Skeletal muscle tissue (tissue), 4 donors: ENCODE data around the gene PRKAB1. TPM values are rescaled to one million over a fixed set of nuclear protein-coding genes. Genes with fewer than 3 reads are reported as not detected.

Source experiments
- H3K27ac ChIP-seq: one replicate; pipeline ENCODE4 v1.7.0; 2013; ENCODE audit warnings: mild to moderate bottlenecking, low read depth, low read length, inconsistent platforms
- H3K27me3 ChIP-seq, 3 donors: one replicate each; pipeline ENCODE4 v1.7.0; 2013; ENCODE audit warnings: low read length in 3 of 3; ENCODE audit not compliant: control insufficient read depth in 3 of 3, insufficient read depth in 3 of 3
- H3K36me3 ChIP-seq, 3 donors: one replicate each; pipeline ENCODE4 v1.7.0; 2013; ENCODE audit warnings: low read length in 3 of 3; ENCODE audit not compliant: control insufficient read depth in 3 of 3, insufficient read depth in 3 of 3
- H3K4me1 ChIP-seq, 3 donors: one replicate each; pipeline ENCODE4 v1.7.0; 2013; ENCODE audit warnings: low read length in 3 of 3, mild to moderate bottlenecking in 3 of 3; ENCODE audit not compliant: control insufficient read depth in 3 of 3, insufficient read depth in 3 of 3
- H3K4me3 ChIP-seq, 3 donors: one replicate each; pipeline ENCODE4 v1.7.0; 2013; ENCODE audit warnings: low read length in 3 of 3
- H3K9ac ChIP-seq, 3 donors: one replicate each; pipeline ENCODE4 v1.7.0; 2013; ENCODE audit warnings: low read length in 3 of 3, mild to moderate bottlenecking in 3 of 3, moderate library complexity in 2 of 3, low read depth in 1 of 3
- H3K9me3 ChIP-seq, 3 donors: one replicate each; pipeline ENCODE4 v1.7.0; 2013; ENCODE audit warnings: low read length in 3 of 3; ENCODE audit not compliant: control insufficient read depth in 3 of 3
- total RNA-seq: library from RNA; depleted of rRNA; stranded (reverse); fragments of >200 nt; gene quantifications from one replicate; pipeline ENCODE4 v1.2.3, GENCODE V29; 2014
- donor health status: Osteomylitis.

PRKAB1 gene
- total RNA-seq, 1 donor from 2014 or later = 12.5 TPM

DNA sequence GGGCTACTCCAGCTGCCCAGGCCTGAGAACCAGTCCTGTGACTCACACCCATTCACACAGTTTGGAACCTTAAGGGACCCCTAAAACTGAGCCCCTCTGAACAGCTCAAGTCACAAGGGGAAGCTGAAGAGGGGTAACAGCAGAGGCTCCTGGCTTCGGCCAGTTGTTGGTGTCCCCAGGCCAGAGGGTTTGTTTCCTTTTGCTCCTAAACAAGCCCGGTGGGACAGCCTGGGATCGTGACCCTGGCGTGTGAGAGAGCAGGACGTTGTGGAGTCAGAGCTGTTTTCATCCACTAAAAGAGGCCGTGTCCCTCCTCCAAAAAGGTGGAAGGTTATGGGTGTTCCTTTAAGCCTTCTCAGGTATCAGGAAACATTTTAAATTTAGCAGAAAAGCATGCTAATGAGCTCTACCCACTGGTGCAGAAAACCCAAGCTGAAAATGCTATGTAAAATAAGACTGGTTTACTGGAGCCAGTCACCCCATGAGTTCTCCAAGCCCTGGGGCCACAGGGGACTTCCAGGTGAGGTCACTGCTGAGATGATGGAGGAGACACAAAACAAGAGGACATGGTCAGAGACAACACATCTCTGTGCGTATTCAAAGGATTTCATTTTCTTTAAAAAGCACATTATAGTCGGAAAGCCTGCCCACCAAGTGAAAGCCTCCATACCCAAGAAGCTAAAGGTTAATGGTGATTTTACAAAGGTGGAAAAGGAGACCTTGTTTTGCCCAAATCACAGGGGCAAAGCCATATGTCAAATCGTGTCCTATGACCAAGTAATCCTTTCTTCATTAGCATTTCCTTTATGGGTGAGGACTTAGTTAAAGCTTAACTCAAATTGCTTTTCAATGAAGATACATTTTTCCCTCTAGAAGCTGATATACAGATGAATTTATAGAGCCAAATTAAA, 14.1 kb downstream of the PRKAB1 start:
- Histone ChIP-seq H3K4me1 (peaks cover 8 to 28% (median 25%) of the 10 kb centered on the region in 3 donors), H3K9ac (no peak overlapping the region)

DNA sequence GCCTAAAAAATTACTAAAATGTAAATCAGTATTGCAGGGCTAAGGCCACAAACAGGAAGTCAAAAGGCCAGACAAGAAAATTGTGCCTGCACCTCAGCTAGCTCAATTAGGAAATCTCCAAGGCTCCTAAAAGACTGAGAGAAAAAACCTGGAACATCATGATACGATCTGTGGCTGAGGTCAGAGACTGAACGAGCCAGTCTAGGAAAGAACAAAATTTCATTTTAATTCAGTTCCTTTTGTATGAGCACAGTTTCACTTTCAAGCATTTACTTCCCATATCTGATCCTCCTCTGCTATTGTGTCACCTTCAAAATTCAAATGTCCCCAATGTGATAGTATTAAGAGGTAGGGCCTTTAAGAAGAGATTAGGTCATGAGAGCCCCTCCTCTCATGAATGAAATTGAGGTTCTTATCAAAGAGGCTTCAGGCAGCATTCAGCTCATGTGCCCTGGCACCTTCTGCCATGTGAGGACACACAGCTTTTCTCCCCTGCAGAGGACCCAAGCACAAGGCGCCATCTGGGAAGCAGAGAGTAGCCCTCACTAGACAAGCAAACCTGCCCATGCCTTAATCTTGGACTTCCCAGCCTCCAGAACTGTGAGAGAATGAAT, 14.8 kb downstream of the PRKAB1 start:
- Histone ChIP-seq H3K9ac (no peak overlapping the region), H3K27ac (peak overlapping the region; percentile 41), H3K36me3 (peaks cover 36 to 44% (median 38%) of the 10 kb centered on the region in 3 donors), H3K27me3 (no peaks in the 10 kb centered on the region), H3K9me3 (no peaks in the 10 kb centered on the region), H3K4me3 (no peak overlapping the region), H3K4me1 (peaks cover 8 to 25% (median 22%) of the 10 kb centered on the region in 3 donors)

More for the DNA sequence above, 14.1 kb downstream of the PRKAB1 start:
- no peaks in the 10 kb centered on the region for H3K9me3 ChIP-seq
- H3K36me3 ChIP-seq = peaks cover 43 to 50% (median 45%) of the 10 kb centered on the region in 3 donors
- no peak overlapping the region for H3K4me3 ChIP-seq
- no peak overlapping the region for H3K27ac ChIP-seq
- H3K27me3 ChIP-seq = no peaks in the 10 kb centered on the region

GRCh38 chr12:119683413-119683812, 15.5 kb downstream of the PRKAB1 start:
- H3K4me1 ChIP-seq = peaks cover 8 to 28% (median 22%) of the 10 kb centered on the region in 3 donors

DNA sequence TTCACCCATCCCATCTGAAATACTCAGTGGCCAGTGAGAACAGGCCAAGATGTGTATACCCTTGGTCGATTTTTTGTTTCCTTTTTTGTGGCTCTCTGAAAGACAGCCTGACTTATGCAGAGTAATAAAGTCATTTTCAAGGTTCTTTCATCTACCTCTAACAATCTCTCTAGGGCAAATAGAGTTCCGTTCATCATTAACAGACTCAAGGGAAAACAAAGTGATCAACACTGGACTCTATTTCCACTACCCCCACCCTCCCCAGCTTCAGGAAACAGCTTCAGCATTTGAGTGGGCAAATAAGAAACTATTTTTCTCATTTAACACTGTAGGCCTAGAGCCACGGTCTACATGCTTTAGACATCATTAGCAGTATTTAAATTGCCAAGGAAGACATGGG, 15.9 kb downstream of the PRKAB1 start:
- Histone ChIP-seq H3K9me3 (no peaks in the 10 kb centered on the region), H3K9ac (no peak overlapping the region), H3K4me3 (no peak overlapping the region), H3K27me3 (no peaks in the 10 kb centered on the region), H3K4me1 (peaks cover 8 to 28% (median 22%) of the 10 kb centered on the region in 3 donors), H3K27ac (peak overlapping the region; percentile 41), H3K36me3 (peaks cover 26 to 34% (median 29%) of the 10 kb centered on the region in 3 donors)

More at GRCh38 chr12:119683413-119683812, 15.5 kb downstream of the PRKAB1 start:
- Histone ChIP-seq H3K9me3 (no peaks in the 10 kb centered on the region), H3K27me3 (no peaks in the 10 kb centered on the region), H3K4me3 (no peak overlapping the region), H3K36me3 (peaks cover 30 to 38% (median 33%) of the 10 kb centered on the region in 3 donors), H3K9ac (no peak overlapping the region), H3K27ac (peak overlapping the region; percentile 41)

- Histone ChIP-seq H3K27ac (peak overlapping the region; percentile 9), H3K9ac (no peak overlapping the region)
Measured at GRCh38 chr12:119684711-119685369, 16.9 kb downstream of the PRKAB1 start.

DNA sequence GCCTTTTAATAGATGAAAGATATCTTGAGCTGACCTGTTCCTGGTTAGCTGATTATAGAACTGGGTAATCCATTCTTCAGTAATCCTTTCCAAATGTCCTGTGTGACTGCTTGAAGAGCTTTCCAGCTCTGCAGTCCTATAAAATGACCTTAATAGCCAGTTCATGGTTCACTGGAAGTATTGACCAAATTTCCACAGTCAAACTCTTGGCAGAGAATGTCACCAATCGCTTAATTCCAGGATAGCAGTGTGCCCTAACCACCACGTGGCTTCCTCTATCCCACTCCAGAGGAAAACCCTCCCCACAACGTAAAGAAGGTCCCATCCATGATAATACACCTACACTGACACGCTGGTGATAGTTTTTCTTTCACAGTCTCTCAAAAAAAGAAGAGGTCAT, 17.4 kb downstream of the PRKAB1 start:
- Histone ChIP-seq H3K4me3 (no peak overlapping the region), H3K4me1 (peaks cover 8 to 22% (median 22%) of the 10 kb centered on the region in 3 donors), H3K9me3 (no peaks in the 10 kb centered on the region), H3K9ac (no peak overlapping the region), H3K27me3 (no peaks in the 10 kb centered on the region), H3K27ac (no peak overlapping the region), H3K36me3 (peaks cover 10 to 19% (median 14%) of the 10 kb centered on the region in 3 donors)

More at GRCh38 chr12:119684711-119685369, 16.9 kb downstream of the PRKAB1 start:
- Histone ChIP-seq H3K27me3 (no peaks in the 10 kb centered on the region), H3K9me3 (no peaks in the 10 kb centered on the region), H3K36me3 (peaks cover 16 to 24% (median 19%) of the 10 kb centered on the region in 3 donors), H3K4me3 (no peak overlapping the region), H3K4me1 (peaks cover 8 to 24% (median 22%) of the 10 kb centered on the region in 3 donors)

DNA sequence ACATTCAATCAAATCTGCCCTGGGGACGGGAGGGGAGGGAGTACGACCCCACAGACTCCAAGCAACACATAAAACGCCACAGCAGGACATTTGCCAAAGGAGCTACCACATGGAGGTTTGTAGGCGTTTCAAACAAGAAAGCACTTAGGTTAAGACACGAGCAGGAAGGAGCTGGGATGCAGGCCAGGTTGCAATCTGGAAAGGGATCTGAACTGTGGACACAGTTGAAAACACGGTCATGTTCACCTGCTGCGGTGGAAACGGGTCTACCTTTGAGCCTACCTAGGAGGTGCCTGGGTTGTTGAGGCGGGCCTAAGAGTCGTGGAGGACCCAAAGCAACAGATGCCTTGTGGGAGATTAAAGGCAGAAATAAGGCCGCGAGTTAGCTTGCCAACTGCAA, 18.4 kb downstream of the PRKAB1 start:
- no peak overlapping the region for H3K9ac ChIP-seq
- H3K27me3 ChIP-seq = no peaks in the 10 kb centered on the region
- H3K9me3 ChIP-seq = no peaks in the 10 kb centered on the region
- peaks cover 8 to 22% (median 22%) of the 10 kb centered on the region in 3 donors for H3K4me1 ChIP-seq
- peaks cover under 1 to 9% (median 4%) of the 10 kb centered on the region in 3 donors for H3K36me3 ChIP-seq
- no peak overlapping the region for H3K4me3 ChIP-seq
- no peak overlapping the region for H3K27ac ChIP-seq

- H3K4me1 ChIP-seq = peaks cover 8 to 21% (median 18%) of the 10 kb centered on the region in 3 donors
- H3K27me3 ChIP-seq = no peaks in the 10 kb centered on the region
- H3K9ac ChIP-seq = no peak overlapping the region
- H3K9me3 ChIP-seq = no peaks in the 10 kb centered on the region
- no peak overlapping the region for H3K27ac ChIP-seq
- no peak overlapping the region for H3K4me3 ChIP-seq
- H3K36me3 ChIP-seq = peaks cover 0 to 6% (median 1%) of the 10 kb centered on the region in 3 donors
Measured at GRCh38 chr12:119686776-119687175, 18.8 kb downstream of the PRKAB1 start.

DNA sequence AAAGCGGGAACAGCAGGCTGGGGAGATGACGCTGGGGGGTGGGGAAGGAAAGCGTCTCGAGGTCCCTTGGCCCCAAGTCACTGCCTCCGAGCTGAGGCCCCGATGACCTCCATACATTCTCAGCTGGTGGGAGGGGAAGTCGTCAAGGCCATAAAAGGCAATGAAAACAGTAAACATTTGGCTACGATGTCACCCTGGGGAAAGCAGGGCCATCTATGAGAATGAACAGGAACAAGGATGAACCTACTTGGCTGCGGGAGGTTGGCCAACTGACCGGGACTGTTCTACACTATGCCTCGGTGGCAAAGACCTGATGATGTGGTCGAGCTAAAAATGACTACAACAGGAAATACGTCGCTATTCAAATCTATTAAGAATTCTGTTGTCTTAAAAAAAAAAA, 19.5 kb downstream of the PRKAB1 start:
- Histone ChIP-seq H3K36me3 (no peaks in the 10 kb centered on the region), H3K27ac (no peak overlapping the region), H3K9me3 (no peaks in the 10 kb centered on the region), H3K27me3 (no peaks in the 10 kb centered on the region), H3K4me1 (peaks cover 8 to 18% (median 14%) of the 10 kb centered on the region in 3 donors), H3K9ac (no peak overlapping the region), H3K4me3 (no peak overlapping the region)
